Neuronal stem cell (in vitro differentiated cells): ENCODE data around the gene NCF4.

Experiments
- DNase-seq: peaks from one replicate; pipeline ENCODE4 v3.0.0-alpha.2; 2013; ENCODE audit warnings: low spot score
- H2AFZ ChIP-seq: one replicate; pipeline ENCODE4 v1.6.1; 2013; ENCODE audit warnings: mild to moderate bottlenecking, low read length, inconsistent platforms
- H2AK5ac ChIP-seq: 2 replicates; pipeline ENCODE4 v1.6.1; 2013; ENCODE audit warnings: low read depth, mild to moderate bottlenecking, inconsistent platforms, low read length, moderate library complexity, mixed read lengths
- H2BK120ac ChIP-seq: 2 replicates; pipeline ENCODE4 v1.6.1; 2013; ENCODE audit warnings: low read depth, mild to moderate bottlenecking, inconsistent platforms, low read length, moderate library complexity, mixed read lengths
- H2BK12ac ChIP-seq: one replicate; pipeline ENCODE4 v1.6.1; 2013; ENCODE audit warnings: low read length, inconsistent platforms
- H2BK15ac ChIP-seq: 2 replicates; pipeline ENCODE4 v1.6.1; 2013; ENCODE audit warnings: mild to moderate bottlenecking, low read length, inconsistent platforms, mixed read lengths
- H2BK5ac ChIP-seq: one replicate; pipeline ENCODE4 v1.6.1; 2013; ENCODE audit warnings: inconsistent platforms, mild to moderate bottlenecking, low read length, moderate library complexity
- H3K14ac ChIP-seq: one replicate; pipeline ENCODE4 v1.6.1; 2013; ENCODE audit warnings: low read length, inconsistent platforms
- H3K18ac ChIP-seq: 2 replicates; pipeline ENCODE4 v1.6.1; 2013; ENCODE audit warnings: low read length, inconsistent platforms
- H3K23ac ChIP-seq: 2 replicates; pipeline ENCODE4 v1.6.1; 2013; ENCODE audit warnings: low read depth, mild to moderate bottlenecking, mixed read lengths, low read length, inconsistent platforms; ENCODE audit not compliant: poor library complexity
- H3K27ac ChIP-seq: replicated peaks from 3 replicates; pipeline ENCODE4 v1.5.1; 2013; ENCODE audit warnings: low read length, inconsistent platforms
- H3K27me3 ChIP-seq, 3 experiments: 2 replicates each; pipeline ENCODE4 v1.6.1; 2013; ENCODE audit warnings: low read length in 3 of 3, mild to moderate bottlenecking in 2 of 3, inconsistent platforms in 1 of 3, low read depth in 1 of 3, mixed read lengths in 1 of 3, moderate library complexity in 1 of 3; ENCODE audit not compliant: control insufficient read depth in 3 of 3, insufficient read depth in 3 of 3
- H3K36me3 ChIP-seq, 2 donors: replicated peaks in 1 of 2; 2 replicates each; pipeline ENCODE4 v1.6.1; 2013; ENCODE audit warnings: low read length in 2 of 2; ENCODE audit not compliant: control insufficient read depth in 2 of 2, insufficient read depth in 2 of 2
- H3K4ac ChIP-seq: 2 replicates; pipeline ENCODE4 v1.6.1; 2013; ENCODE audit warnings: inconsistent platforms, mild to moderate bottlenecking, low read length, moderate library complexity
- H3K4me1 ChIP-seq, 2 donors: 1 replicate in 1 of 2; 2 replicates in 1 of 2; pipeline ENCODE4 v1.6.1; 2013; ENCODE audit warnings: low read length in 2 of 2, low read depth in 1 of 2; ENCODE audit not compliant: control insufficient read depth in 2 of 2, insufficient read depth in 1 of 2
- H3K4me2 ChIP-seq: one replicate; pipeline ENCODE4 v1.6.1; 2013; ENCODE audit warnings: mild to moderate bottlenecking, low read length, inconsistent platforms; ENCODE audit not compliant: insufficient read depth, poor library complexity, severe bottlenecking
- H3K4me3 ChIP-seq, 2 donors: 2 replicates each; pipeline ENCODE4 v1.5.1; 2013; ENCODE audit warnings: low read length in 2 of 2, mild to moderate bottlenecking in 2 of 2, inconsistent platforms in 1 of 2, moderate library complexity in 1 of 2
- H3K79me1 ChIP-seq: one replicate; pipeline ENCODE4 v1.6.1; 2013; ENCODE audit warnings: low read depth, mild to moderate bottlenecking, inconsistent platforms, low read length, moderate library complexity
- H3K9ac ChIP-seq: one replicate; pipeline ENCODE4 v1.6.1; 2013; ENCODE audit warnings: mild to moderate bottlenecking, low read depth, low read length, inconsistent platforms; ENCODE audit not compliant: poor library complexity
- H3K9me3 ChIP-seq, 2 donors: replicated peaks in 1 of 2; 2 replicates each; pipeline versions ENCODE3 to v1.6.1; 2013; ENCODE audit warnings: low read length in 2 of 2, mild to moderate bottlenecking in 2 of 2, inconsistent platforms in 1 of 2, low read depth in 1 of 2, mixed read lengths in 1 of 2, moderate library complexity in 1 of 2; ENCODE audit not compliant: control insufficient read depth in 2 of 2, insufficient read depth in 1 of 2
- H4K8ac ChIP-seq: one replicate; pipeline ENCODE4 v1.6.1; 2013; ENCODE audit warnings: low read depth, mild to moderate bottlenecking, inconsistent platforms, low read length, moderate library complexity
- H4K91ac ChIP-seq: one replicate; pipeline ENCODE4 v1.6.1; 2013; ENCODE audit warnings: low read length, low read depth, mild to moderate bottlenecking, inconsistent platforms; ENCODE audit not compliant: poor library complexity
- WGBS, 2 donors: extraction: QIAGEN DNeasy Blood & Tissue Kit; methylation state at CpG; one replicate each; pipeline ENCODE4 v1.1.7; 2013; ENCODE audit warnings: missing lambda C conversion rate in 2 of 2, mixed read lengths in 1 of 2; ENCODE audit not compliant: insufficient read length in 2 of 2, insufficient replicate concordance in 1 of 2; ENCODE audit errors: extremely low coverage in 2 of 2; 5-methylcytosine and 5-hydroxymethylcytosine counted together

The NCF4 gene

DNA sequence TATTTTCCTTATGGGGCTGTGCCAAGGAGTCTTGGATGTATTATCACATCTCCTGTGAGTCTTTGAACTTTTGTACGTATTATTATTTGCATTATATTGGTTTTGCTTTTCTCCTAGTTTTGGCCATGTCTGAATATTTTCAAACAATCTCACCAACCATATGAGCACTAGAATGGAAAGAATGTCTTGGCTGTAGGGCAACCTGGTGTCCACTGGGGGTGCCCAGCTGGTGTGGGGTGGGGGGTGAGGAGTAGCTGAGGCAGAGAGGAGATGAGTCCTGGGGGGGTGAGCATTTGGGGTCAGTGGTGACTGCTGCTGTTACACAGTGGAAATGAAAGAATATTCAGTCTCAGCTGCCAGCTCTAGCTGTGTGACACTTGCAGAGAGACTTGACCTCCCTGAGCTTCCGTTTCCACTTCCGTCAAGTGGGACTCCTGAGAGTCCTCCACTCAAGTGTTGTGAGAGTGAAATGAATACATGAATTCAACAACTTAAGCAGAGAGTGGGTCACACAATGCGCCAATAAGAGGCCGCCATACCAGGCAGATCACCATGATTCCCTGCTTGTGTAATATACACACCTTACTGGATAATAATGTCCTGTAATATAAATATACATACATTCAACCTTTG is 31.3 kb upstream of the NCF4 start:
- no peak overlapping the region for H2BK12ac ChIP-seq
- no peak overlapping the region for H3K4ac ChIP-seq
- peaks cover 0 to 4% (median 2%) of the 10 kb centered on the region in 3 experiments for H3K27me3 ChIP-seq
- WGBS, 2 donors, result no CpG with 5 or more reads among the region's 5 CpGs
- no peak overlapping the region for H4K8ac ChIP-seq
- no peak overlapping the region for H2AK5ac ChIP-seq
- H3K9ac ChIP-seq, result no peak overlapping the region
- H3K27ac ChIP-seq, result no peak overlapping the region
- no peaks in the 10 kb centered on the region for H3K79me1 ChIP-seq
- DNase-seq, result no peak
- H3K4me3 ChIP-seq, result no peak overlapping the region
- H3K36me3 ChIP-seq, result no peaks in the 10 kb centered on the region
- H4K91ac ChIP-seq, result no peak overlapping the region
- H2AFZ ChIP-seq, result no peak overlapping the region
- H2BK15ac ChIP-seq, result no peak overlapping the region
- H3K4me1 ChIP-seq, result peaks cover 3 to 18% of the 10 kb centered on the region in 2 donors
- no peak overlapping the region for H2BK120ac ChIP-seq
- H3K23ac ChIP-seq, result no peak overlapping the region
- no peaks in the 10 kb centered on the region for H3K9me3 ChIP-seq
- H3K14ac ChIP-seq, result no peak overlapping the region
- H2BK5ac ChIP-seq, result no peak overlapping the region
- H3K4me2 ChIP-seq, result no peak overlapping the region
- H3K18ac ChIP-seq, result no peak overlapping the region

DNA sequence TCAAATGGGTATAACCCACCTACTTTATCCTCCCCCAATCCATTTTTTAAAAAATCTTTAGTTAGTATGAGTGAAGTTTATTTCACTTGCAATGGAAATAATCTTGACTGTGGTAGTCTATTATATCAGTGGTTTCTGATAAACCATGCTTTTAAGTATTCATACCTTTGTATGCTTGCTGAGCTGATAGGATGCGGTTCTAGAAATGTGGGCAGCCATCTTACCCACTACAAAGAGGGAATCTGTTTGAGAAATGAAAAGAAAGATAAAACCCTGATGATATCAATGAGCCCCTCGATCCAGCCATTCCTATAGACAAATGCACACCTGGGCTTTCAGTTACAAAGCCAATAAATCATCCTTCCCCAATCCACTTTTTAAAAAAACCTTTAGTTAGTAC is 30.2 kb upstream of the NCF4 start:
- no peak overlapping the region for H4K8ac ChIP-seq
- no peak for DNase-seq
- no peak overlapping the region for H2AK5ac ChIP-seq
- peaks cover 0 to 4% (median 0%) of the 10 kb centered on the region in 3 experiments for H3K27me3 ChIP-seq
- no peaks in the 10 kb centered on the region for H3K79me1 ChIP-seq
- H3K4ac ChIP-seq, result no peak overlapping the region
- no peaks in the 10 kb centered on the region for H3K36me3 ChIP-seq
- no peak overlapping the region for H3K14ac ChIP-seq
- H3K4me1 ChIP-seq, result peaks cover 3 to 18% of the 10 kb centered on the region in 2 donors
- no peak overlapping the region for H2BK12ac ChIP-seq
- no peak overlapping the region for H3K23ac ChIP-seq
- H2BK120ac ChIP-seq, result no peak overlapping the region
- H3K27ac ChIP-seq, result no peak overlapping the region
- no peak overlapping the region for H2BK5ac ChIP-seq
- H2AFZ ChIP-seq, result no peak overlapping the region
- no peak overlapping the region for H3K4me2 ChIP-seq
- WGBS, 2 donors, result no CpG with 5 or more reads among the region's 2 CpGs
- H2BK15ac ChIP-seq, result no peak overlapping the region
- H3K9me3 ChIP-seq, result no peaks in the 10 kb centered on the region
- no peak overlapping the region for H3K4me3 ChIP-seq
- no peak overlapping the region for H3K9ac ChIP-seq
- H3K18ac ChIP-seq, result no peak overlapping the region
- no peak overlapping the region for H4K91ac ChIP-seq

DNA sequence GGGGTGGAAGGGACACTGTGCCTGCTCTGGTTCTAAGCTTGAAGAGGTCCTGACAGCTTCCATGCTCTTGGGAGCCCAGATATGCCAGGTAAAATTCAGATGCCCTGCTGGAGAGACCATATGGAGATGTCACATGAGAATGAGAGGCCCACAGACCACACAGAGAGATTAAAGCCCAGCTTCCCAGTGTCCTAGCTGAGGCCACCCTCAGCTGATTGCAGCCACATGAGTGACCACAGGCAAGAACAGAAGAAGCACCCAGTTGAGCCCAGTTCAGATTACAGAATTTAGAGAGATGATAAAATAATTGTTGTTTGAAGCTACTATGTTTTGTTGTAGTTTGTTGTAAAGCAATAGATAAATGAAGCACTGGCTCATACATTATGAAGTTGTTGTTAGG is 29.6 kb upstream of the NCF4 start:
- H3K23ac ChIP-seq, result no peak overlapping the region
- no peaks in the 10 kb centered on the region for H3K9me3 ChIP-seq
- no peak overlapping the region for H2BK5ac ChIP-seq
- H4K8ac ChIP-seq, result no peak overlapping the region
- H4K91ac ChIP-seq, result no peak overlapping the region
- no peak overlapping the region for H3K4me3 ChIP-seq
- peaks cover 3 to 18% of the 10 kb centered on the region in 2 donors for H3K4me1 ChIP-seq
- H3K27me3 ChIP-seq, result peaks cover 0 to 4% (median 0%) of the 10 kb centered on the region in 3 experiments
- no peak overlapping the region for H3K14ac ChIP-seq
- H2BK120ac ChIP-seq, result no peak overlapping the region
- no peak overlapping the region for H2AFZ ChIP-seq
- no peak overlapping the region for H3K4ac ChIP-seq
- no peak overlapping the region for H3K27ac ChIP-seq
- H3K79me1 ChIP-seq, result no peaks in the 10 kb centered on the region
- no peak overlapping the region for H2BK15ac ChIP-seq
- no peak for DNase-seq
- H3K36me3 ChIP-seq, result no peaks in the 10 kb centered on the region
- H2BK12ac ChIP-seq, result no peak overlapping the region
- no peak overlapping the region for H3K4me2 ChIP-seq
- H3K9ac ChIP-seq, result no peak overlapping the region
- no peak overlapping the region for H3K18ac ChIP-seq
- no peak overlapping the region for H2AK5ac ChIP-seq

DNA sequence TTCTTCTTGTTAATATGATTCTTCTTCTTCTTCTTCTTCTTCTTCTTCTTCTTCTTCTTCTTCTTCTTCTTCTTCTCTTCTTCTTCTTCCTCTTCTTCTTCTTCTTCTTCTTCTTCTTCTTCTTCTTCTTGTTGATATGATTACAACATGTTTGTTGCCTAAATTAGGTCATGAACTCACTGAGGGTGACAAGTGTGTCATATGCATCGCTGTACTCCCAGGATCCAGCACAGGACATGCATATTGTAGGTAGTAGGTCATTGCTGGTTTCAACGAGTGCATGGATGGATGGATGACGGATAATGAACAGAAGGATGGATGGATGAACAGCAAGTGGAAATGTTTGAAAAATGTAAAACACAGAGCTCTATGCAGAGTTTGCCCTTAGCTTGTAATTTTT is 29.1 kb upstream of the NCF4 start:
- H3K18ac ChIP-seq, result no peak overlapping the region
- no peak overlapping the region for H2BK120ac ChIP-seq
- H2BK5ac ChIP-seq, result no peak overlapping the region
- no peaks in the 10 kb centered on the region for H3K9me3 ChIP-seq
- no peak overlapping the region for H3K4me3 ChIP-seq
- no peak overlapping the region for H3K9ac ChIP-seq
- no peak overlapping the region for H3K4ac ChIP-seq
- no peak overlapping the region for H3K23ac ChIP-seq
- DNase-seq, result no peak
- H3K4me2 ChIP-seq, result no peak overlapping the region
- no peak overlapping the region for H3K14ac ChIP-seq
- H3K36me3 ChIP-seq, result no peaks in the 10 kb centered on the region
- H2BK15ac ChIP-seq, result no peak overlapping the region
- H2AFZ ChIP-seq, result no peak overlapping the region
- peaks cover 5 to 14% of the 10 kb centered on the region in 2 donors for H3K4me1 ChIP-seq
- no peaks in the 10 kb centered on the region for H3K79me1 ChIP-seq
- H4K8ac ChIP-seq, result no peak overlapping the region
- H4K91ac ChIP-seq, result no peak overlapping the region
- H3K27ac ChIP-seq, result no peak overlapping the region
- no peak overlapping the region for H2BK12ac ChIP-seq
- H2AK5ac ChIP-seq, result no peak overlapping the region
- peaks cover 0 to 4% (median 0%) of the 10 kb centered on the region in 3 experiments for H3K27me3 ChIP-seq
- WGBS, 2 donors, result no CpG with 5 or more reads among the region's 3 CpGs
